ENCODE results near the gene ARHGEF4. TPM values are rescaled to one million over a fixed set of nuclear protein-coding genes. Genes with fewer than 3 reads are reported as not detected.

The ARHGEF4 gene
- total RNA-seq, 1 experiment from 2014 or later, result 12.6 TPM

DNA sequence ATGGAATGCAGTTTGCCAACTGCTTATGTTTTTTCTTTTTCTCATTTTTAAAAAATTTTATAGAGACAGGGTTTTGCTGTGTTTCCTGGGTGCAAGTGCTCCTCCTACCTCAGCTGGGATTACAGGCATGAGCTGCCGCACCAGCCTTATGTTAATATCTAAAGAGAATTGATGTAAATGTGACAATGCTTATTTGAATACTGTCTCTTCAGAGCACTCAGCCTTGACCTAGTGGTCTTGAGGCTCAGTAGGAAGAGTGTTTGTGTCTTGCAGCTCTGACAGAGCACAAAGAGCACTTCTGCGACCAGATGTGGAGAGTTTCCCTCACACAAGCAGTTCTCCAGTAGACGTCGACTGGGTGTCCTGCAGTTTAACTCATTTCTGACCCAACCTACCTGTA lies 55.3 kb downstream of the ARHGEF4 start:
- peaks cover 31 to 33% of the 10 kb centered on the region in 2 experiments for H3K4me1 Mint-ChIP-seq
- no peak overlapping the region for H3K14ac ChIP-seq (ENCODE audit: insufficient read depth, low read length)
- H3K27me3 Mint-ChIP-seq (ENCODE audit: low read depth), result peaks cover 4% of the 10 kb centered on the region; the same call in 1 of the 2 replicates
- H3K79me1 ChIP-seq (ENCODE audit: insufficient read depth, low read depth, low read length, poor library complexity, severe bottlenecking), result no peaks in the 10 kb centered on the region
- peaks cover 7 to 14% of the 10 kb centered on the region in 2 experiments; a peak in 4 of 5 replicates for H3K9me3 Mint-ChIP-seq
- H3T11ph ChIP-seq (ENCODE audit: low read length), result no peak overlapping the region
- no peak overlapping the region for H2BK5ac ChIP-seq (ENCODE audit: insufficient read length, low read length)
- no CpG with 5 or more reads among the region's 4 CpGs for WGBS (ENCODE audit: extremely low coverage, insufficient read length, low lambda C conversion rate)
- H3K9ac ChIP-seq (ENCODE audit: extremely low read depth, insufficient read length, low read length), result no peak overlapping the region
- no peak overlapping the region for H2AFZ ChIP-seq (ENCODE audit: low read length)
- no peaks in the 10 kb centered on the region; the same call in 1 of the 2 replicates for H3K79me2 ChIP-seq (ENCODE audit: insufficient read depth, low read length)
- no peaks in the 10 kb centered on the region for H3K27me3 ChIP-seq (ENCODE audit: insufficient read depth, low read length)
- H3K9me3 ChIP-seq (ENCODE audit: control insufficient read depth, low read depth, low read length), result no peaks in the 10 kb centered on the region
- no peak overlapping the region for H3K23ac ChIP-seq (ENCODE audit: insufficient read length, low read depth, low read length)
- peaks cover 7% of the 10 kb centered on the region; the same call in 1 of the 2 replicates for H3K4me1 ChIP-seq (ENCODE audit: insufficient read depth, low read length)
- H2BK20ac ChIP-seq (ENCODE audit: low read depth, low read length, poor library complexity, severe bottlenecking), result no peak overlapping the region
- no peak overlapping the region for H3K56ac ChIP-seq (ENCODE audit: insufficient read length, low read depth, low read length)
- H4K5ac ChIP-seq (ENCODE audit: insufficient read length, low read depth, low read length), result no peak overlapping the region
- TF ChIP-seq, protein P1, sequence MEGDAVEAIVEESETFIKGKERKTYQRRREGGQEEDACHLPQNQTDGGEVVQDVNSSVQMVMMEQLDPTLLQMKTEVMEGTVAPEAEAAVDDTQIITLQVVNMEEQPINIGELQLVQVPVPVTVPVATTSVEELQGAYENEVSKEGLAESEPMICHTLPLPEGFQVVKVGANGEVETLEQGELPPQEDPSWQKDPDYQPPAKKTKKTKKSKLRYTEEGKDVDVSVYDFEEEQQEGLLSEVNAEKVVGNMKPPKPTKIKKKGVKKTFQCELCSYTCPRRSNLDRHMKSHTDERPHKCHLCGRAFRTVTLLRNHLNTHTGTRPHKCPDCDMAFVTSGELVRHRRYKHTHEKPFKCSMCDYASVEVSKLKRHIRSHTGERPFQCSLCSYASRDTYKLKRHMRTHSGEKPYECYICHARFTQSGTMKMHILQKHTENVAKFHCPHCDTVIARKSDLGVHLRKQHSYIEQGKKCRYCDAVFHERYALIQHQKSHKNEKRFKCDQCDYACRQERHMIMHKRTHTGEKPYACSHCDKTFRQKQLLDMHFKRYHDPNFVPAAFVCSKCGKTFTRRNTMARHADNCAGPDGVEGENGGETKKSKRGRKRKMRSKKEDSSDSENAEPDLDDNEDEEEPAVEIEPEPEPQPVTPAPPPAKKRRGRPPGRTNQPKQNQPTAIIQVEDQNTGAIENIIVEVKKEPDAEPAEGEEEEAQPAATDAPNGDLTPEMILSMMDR (conservative IDR thresholded peaks at IDR 0.05), result no peak
- no peak overlapping the region for H2BK15ac ChIP-seq (ENCODE audit: low read depth, low read length)
- H3K4me2 ChIP-seq (ENCODE audit: insufficient read depth, insufficient read length, low read length), result no peak overlapping the region
- no peak overlapping the region for H3K4ac ChIP-seq (ENCODE audit: low read depth, low read length)
- no peak overlapping the region for H4K91ac ChIP-seq (ENCODE audit: insufficient read length, low read depth, low read length)
- no peak overlapping the region for H2BK12ac ChIP-seq (ENCODE audit: insufficient read length, low read depth, low read length)
- H2BK120ac ChIP-seq (ENCODE audit: low read depth, low read length, poor library complexity, severe bottlenecking), result no peak overlapping the region
- H3K18ac ChIP-seq (ENCODE audit: insufficient read length, low read depth, low read length), result no peak overlapping the region
- no peaks in the 10 kb centered on the region for H3K23me2 ChIP-seq (ENCODE audit: insufficient read length, low read depth, low read length, poor library complexity, severe bottlenecking)
- H4K8ac ChIP-seq (replicated peaks; ENCODE audit: insufficient read length, low read depth, low read length), result no peak overlapping the region
- no peaks in the 10 kb centered on the region for H4K20me1 ChIP-seq (ENCODE audit: control insufficient read depth, insufficient read depth, insufficient read length)
- no peak overlapping the region for H3K4me3 Mint-ChIP-seq
- no peak overlapping the region for H3K27ac ChIP-seq (ENCODE audit: insufficient read length, low read depth, low read length)
- H2AK5ac ChIP-seq (ENCODE audit: insufficient read length, low read length), result no peak overlapping the region
- H3K27ac Mint-ChIP-seq, result peak overlapping the region in 1 of 3 experiments; percentile 82; a peak in 1 of 7 replicates
- H3K36me3 Mint-ChIP-seq (ENCODE audit: insufficient read depth in 1 of 3, low read depth in 3 of 3), result peaks cover 0 to 12% (median 11%) of the 10 kb centered on the region in 3 experiments; a peak in 5 of 7 replicates
- no peak for DNase-seq
